ENCODE data around the gene RNF182. TPM values are rescaled to one million over a fixed set of nuclear protein-coding genes. Genes with fewer than 3 reads are reported as not detected.

The RNF182 gene
- total and polyA plus RNA-seq, 9 of the 15 experiments (the other 6 are each of a cell fraction or from before 2014, with no cell fraction given) = 12.8 to 22.8 (median 17.5) TPM

- FAIRE-seq = peak; percentile 58
- no peaks in the 10 kb centered on the region for H4K20me1 ChIP-seq (replicated peaks; ENCODE audit: control insufficient read depth, insufficient read depth, low read length)
- no peaks in the 10 kb centered on the region; a peak in 1 of 5 replicates for H3K4me1 ChIP-seq (replicated peaks in 1 of 2; ENCODE audit: control insufficient read depth in 2 of 2, insufficient read depth in 2 of 2, low read length in 2 of 2)
- ATAC-seq = peak; percentile 63
- no peaks in the 10 kb centered on the region for H3K27me3 ChIP-seq (ENCODE audit: control insufficient read depth in 2 of 2, insufficient read depth in 2 of 2, low read length in 2 of 2)
- H3K4me2 ChIP-seq (ENCODE audit: insufficient read depth, low read length) = no peak overlapping the region
- no peak overlapping the region for H3K27ac ChIP-seq (ENCODE audit: extremely low read depth, low read depth, low read length)
- WGBS (ENCODE audit: insufficient coverage, low coverage, missing lambda C conversion rate) = 62% methylated on average over 2 of the region's 2 CpGs
- intact Hi-C loops (cut with micrococcal nuclease) = no loop called here
- peaks cover 15% of the 10 kb centered on the region; the same call in 2 of the 3 replicates for H3K79me2 ChIP-seq (ENCODE audit: control insufficient read depth, insufficient read depth, low read length)
- ChIA-PET CTCF (ENCODE audit: low intra/inter-chr PET ratio) (no interaction called here), POLR2A (no interaction called here)
- TF ChIP-seq BRD9 (IDR thresholded peaks at IDR 0.05; ENCODE audit: low read depth, partially characterized antibody) (no peak), NFE2 (IDR thresholded peaks at IDR 0.05; ENCODE audit: low read depth) (peak; percentile 17; the same call in 1 of the 2 replicates), HMG20A (CRISPR knock-in tag; conservative IDR thresholded peaks at IDR 0.05) (no peak), CSDE1 (IDR thresholded peaks at IDR 0.05) (no peak), MAFG (tag; conservative IDR thresholded peaks at IDR 0.05) (0 out of 2 replicates have a peak, but pooled peaks have one; percentile 14), ZNF408 (CRISPR knock-in tag; IDR thresholded peaks at IDR 0.05; ENCODE audit: low read depth) (no peak), RUNX1 (IDR thresholded peaks at IDR 0.05; ENCODE audit: low read depth) (no peak), PCBP2 (IDR thresholded peaks at IDR 0.05; ENCODE audit: low read depth, low read length, poor library complexity, severe bottlenecking) (no peak)
- peaks cover 2% of the 10 kb centered on the region; the same call in 1 of the 2 replicates for H3K9me3 ChIP-seq (replicated peaks; ENCODE audit: control insufficient read depth, insufficient read depth, low read depth, low read length)
- no peak for DNase-seq (ENCODE audit: extremely low read depth in 1 of 4, low spot score in 3 of 4)
- no peaks in the 10 kb centered on the region for H3K9me1 ChIP-seq (ENCODE audit: control insufficient read depth, insufficient read depth, low read length)
- no TSS peak for BruUV-seq (replicated peaks)
- no peak overlapping the region for H3K4me3 ChIP-seq
- no peak overlapping the region for H3K9ac ChIP-seq (ENCODE audit: insufficient read depth in 1 of 2, low read depth in 2 of 2, low read length in 2 of 2)
- H2AFZ ChIP-seq (ENCODE audit: low read depth, low read length) = no peak overlapping the region
- no peaks in the 10 kb centered on the region for H3K36me3 ChIP-seq (ENCODE audit: control insufficient read depth, insufficient read depth, low read length)
- in situ Hi-C loops (cut with MboI) = no loop called here
These were observed 28.4 kb downstream of the RNF182 start for GRCh38 chr6:13953061-13953705.
